GM21381 (cell line): ENCODE data around the gene TRPC1.
"Not testable (repeated sequence)": the region's sequence is repeated elsewhere in the genome, so short reads cannot be mapped to it uniquely, and the experiment has no call there.

Source experiments
- ATAC-seq: cut with Tn5 transposase; IDR thresholded peaks from one replicate; pipeline ENCODE4 v1.9.1; 2021; ENCODE audit warnings: mild to moderate bottlenecking, moderate library complexity; ENCODE audit not compliant: unreplicated experiment

TRPC1 gene

DNA sequence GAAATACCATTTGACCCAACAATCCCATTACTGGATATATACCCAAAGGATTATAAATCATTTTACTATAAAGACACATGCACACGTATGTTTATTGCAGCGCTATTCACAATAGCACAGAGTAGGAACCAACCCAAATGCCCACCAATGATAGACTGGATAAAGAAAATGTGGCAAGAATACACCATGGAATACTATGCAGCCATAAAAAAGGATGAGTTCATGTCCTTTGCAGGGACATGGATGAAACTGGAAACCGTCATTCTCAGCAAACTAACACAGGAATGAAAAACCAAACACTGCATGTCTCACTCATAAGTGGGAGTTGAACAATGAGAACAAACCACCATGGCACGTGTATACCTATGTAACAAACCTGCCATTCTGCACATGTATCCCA, 26.7 kb downstream of the TRPC1 start:
- not testable (repeated sequence) for ATAC-seq

DNA sequence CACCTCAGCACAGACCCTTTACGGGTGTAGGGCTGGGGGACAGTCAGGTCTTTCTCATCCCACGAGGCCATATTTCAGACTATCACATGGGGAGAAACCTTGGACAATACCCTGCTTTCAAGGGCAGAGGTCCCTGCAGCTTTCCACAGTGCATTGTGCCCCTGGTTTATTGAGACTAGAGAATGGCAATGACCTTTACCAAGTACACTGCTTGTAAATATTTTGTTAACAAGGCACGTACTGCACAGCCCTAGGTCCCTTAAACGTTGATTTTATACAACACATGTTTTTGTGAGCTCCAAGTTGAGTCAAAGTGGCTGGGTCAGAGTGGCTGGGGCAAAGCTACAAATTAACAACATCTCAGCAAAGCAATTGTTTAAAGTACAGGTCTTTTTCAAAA, 28.8 kb downstream of the TRPC1 start:
- not testable (repeated sequence) for ATAC-seq

DNA sequence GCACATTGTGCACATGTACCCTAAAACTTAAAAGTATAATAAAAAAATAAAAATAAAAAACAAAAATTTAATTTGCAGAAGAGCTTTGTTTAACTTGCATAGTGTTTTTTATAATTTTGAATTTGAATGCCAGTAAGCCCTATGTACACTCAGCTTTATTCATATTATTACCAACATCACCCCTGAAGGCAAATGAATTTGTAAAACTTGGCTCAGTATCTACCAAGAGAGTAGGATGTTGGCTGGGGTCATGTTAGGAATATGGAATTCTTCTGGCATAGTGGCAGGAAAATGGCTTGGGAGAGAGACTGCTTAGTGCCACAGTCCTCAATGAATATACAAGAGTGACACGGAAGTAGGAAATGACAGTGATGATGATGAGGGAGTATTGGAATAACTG, 30.7 kb downstream of the TRPC1 start:
- ATAC-seq, result no peak

DNA sequence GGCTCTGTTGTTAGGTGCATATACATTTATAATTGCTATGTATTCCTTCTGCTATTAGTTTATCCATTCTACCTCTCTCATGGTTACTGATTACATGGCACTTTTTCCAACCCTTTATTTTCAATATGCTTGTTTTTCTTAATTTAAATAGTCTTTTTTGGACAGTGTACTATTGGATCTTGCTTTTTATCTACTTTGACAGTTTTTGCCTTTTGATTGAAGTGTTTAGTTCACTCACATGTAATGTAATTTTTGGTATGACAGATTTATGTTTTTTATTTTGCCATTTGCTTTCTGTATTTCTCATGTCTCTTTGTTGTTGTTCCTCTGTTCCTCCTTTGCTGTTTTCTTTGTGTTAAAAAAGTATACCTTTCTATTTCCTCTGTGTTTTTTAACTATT, 44.5 kb downstream of the TRPC1 start:
- ATAC-seq, result no peak

DNA sequence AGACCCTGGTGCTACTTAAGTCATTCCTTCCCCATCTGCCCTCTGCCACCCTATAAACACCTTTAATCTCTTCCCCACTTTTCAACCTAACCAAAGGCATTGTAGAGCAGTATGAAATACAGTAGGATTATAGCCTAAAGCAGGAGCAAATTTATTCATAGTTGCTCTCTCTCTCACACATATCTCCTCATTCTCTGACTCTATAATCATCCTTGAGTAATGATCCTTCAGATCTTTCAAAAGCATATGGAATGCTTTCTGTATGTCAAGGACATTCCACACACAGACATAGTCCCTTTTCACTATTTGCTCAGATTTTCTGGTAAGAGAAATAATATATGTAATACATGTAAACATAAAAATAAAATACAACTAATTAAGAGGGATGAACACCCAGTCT, 54.1 kb downstream of the TRPC1 start:
- ATAC-seq, result no peak

DNA sequence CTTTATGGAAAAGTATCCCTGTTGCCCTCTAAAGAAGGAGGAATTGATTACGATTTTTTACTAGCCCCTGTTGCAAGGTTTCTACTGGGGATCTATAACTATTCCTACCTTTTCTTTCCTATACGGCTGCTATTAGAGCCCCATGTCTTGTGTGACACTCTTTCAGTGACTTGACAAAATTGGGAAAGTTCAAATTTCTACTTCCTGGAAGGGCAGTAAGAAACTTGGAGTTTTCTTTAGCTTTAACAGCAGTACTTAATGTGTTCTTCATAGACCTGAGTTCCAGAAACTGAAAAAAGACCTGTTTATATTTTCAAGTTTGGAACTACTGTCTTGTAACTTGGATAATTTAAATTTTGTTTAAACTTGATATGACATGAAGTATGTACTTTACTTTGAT, 54.7 kb downstream of the TRPC1 start:
- ATAC-seq, result no peak

DNA sequence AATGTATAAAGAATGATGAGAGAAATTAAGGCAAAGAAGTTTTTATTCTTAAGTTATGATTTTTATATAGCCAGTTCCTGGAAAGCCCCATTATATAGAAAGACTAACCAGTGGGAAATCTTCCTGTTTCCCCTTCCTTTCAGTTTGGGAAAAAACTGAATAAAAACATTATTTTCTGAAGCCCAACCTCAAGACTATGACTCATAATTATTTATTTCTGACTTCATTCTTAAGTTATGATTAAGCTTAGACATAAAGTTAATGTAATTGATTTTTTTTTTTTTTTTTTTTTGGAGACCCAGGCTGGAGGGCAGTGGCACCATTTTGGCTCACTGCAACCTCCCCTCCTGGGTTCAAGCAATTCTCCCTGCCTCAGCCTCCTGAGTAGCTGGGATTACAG, 55.8 kb downstream of the TRPC1 start:
- no peak for ATAC-seq

DNA sequence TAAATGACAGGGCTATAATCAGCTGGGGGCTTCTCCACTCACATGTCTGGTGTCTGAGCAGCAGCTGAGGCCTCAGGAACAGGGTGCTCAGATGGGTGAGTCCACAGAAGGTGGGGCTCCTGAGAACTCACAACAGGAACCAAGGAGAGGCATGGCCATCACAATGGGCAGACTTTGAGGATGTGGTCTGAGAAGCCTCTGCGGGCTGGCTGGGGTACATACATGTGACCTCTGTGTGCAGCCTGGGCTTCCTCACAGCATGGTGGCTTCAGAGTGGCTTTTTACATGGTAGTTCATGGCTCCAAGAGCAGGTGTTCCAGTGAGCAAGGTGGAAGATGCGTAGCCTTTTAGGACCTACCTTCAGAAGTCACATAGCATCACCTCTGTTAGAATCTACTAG, 58.8 kb downstream of the TRPC1 start:
- no peak for ATAC-seq

DNA sequence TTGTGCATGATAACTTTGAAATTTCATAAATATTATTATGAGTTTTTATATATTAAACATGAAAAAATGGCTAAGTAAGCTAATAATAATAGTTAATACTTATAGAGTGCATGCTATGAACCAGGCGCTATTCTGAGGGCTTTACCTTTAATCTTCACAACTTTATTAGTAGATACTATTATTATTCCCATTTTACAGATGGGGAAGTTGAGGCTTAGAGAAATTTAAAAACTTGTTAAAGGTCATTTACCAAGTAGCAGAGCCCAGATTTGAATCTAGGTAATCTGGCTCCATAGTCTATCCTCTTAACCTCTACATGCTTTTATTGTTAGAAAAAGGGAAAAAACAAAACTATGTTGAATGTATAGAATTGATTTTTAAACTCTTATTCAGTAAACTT, 60.4 kb downstream of the TRPC1 start:
- ATAC-seq, result no peak

DNA sequence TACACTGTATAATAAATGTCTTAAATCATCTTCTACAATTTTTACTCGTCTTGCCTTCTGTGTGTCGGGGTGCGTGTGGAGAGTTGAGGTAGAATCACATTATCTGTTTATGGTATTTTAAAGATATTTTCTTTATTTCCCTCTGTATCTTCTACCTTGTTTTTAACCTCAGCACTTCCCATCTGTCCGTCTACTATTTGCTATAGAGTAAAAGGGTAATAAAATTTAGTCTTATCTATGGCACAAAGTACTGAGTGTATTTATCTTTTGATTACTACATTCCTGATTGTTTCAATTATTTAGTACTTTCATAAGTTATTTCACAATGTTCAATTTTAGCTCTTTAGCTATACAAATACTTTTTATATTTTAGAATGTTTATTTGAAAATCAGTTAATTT, 62.2 kb downstream of the TRPC1 start:
- ATAC-seq, result no peak

DNA sequence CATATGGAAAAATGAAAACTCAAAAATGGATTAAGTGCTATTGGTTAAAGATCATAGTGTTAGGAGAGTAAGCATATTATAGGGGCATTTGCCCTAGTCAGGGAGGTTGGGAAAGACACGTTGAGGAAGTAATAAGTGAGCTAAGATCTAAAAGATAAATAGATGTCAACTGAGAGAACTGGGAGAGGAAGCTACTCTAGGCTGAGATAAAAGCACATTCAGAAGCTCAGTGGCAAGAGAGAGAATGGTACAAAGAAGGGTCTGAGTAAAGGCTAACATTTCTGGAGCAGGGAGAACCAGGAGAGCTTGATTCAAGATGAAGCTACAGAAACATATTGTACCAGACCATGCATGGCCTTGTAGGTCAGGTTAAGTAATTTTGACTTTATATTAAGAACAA, 63.9 kb downstream of the TRPC1 start:
- no peak for ATAC-seq

DNA sequence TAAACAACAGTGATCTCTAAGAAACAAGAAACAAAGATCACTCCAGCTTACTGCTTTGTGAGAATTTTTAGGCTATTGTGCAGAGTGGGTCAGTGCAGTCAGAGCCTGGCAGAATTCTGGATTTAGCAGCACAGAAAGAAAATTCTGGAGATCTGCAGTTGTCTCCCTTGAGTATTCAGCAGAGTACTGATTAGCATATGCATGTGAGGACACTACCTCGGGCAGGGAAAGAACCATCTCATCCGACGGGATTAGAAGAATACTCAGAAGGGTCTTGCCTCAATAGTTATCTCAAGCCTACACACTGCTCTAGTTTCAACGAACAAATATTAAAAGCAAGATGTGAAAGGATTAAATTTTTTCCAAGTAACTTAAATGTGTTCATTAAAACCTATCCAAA, 70.7 kb downstream of the TRPC1 start:
- no peak for ATAC-seq

DNA sequence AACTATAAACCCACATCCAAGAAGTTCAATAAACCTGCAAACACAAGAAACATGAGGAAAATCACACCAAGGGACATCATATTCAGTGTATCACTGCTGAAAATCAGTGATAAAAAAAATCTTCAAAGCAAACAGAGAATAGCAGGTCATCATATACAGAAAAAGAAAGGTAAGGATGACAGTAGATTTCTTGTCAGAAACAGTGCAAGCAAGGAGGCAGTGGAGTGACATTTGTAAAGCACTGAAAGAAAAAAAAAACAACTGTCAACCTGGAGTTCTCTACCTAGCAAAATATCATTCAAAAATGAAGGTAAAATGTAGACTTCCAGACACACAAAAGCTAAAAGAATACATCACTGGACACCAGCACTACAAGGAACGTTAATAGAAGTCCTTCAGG, 71.5 kb downstream of the TRPC1 start:
- no peak for ATAC-seq

DNA sequence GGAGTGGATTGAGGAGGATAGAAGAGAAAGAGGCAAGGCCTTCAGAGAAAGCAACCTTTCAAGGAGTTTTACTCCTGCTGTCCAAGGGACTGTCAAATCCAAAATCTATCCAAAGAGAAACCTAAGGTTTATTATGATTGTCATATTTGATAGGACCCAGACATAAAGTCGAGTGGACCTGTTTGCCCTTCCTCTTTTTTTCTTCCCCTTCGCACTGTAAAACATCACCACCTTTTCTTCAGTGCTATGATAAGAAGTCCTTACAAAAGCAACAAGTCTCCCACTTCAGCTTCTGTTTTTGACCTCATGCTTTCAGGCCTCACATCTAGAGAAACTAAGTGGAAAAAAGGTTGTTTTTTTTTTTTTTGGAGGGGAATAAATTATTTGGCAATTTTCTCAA, 73.0 kb downstream of the TRPC1 start:
- ATAC-seq, result no peak

DNA sequence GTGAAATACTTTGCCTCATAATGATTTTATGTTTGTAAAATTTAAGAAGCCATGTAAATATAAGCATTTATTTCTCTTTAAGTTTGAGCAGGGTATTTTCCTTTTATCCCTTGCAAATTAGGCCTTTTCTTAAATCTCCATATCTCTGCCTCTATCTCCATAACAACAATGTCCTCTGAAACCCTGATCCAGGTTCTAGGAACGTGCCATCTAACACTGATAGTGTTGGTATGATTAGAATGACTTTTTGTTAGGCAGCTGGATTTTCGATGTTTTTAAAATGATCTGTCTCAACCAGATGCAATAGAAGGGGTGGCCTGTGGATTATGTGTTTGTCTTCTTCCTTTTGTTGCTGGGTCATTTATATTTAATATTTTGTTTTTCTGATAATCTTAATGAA, 77.9 kb downstream of the TRPC1 start:
- no peak for ATAC-seq

DNA sequence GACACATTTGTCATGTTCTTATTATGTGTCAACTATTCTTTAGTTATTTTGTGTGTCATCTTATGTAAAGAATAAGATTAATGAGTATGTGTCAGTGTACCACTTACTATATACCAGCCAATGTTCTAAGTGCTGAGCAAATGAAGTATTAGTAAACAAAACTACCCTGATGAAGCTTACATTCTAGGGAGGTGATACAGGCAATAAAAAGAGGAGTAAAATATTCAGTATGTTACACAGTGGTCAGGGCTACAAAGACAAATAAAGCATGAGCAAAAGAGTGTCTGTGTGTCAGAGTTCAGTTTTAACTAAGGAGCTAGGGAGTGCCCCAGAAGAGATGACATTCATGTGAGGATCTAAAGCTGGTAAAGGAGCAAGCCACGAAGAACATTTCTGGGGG, 79.1 kb downstream of the TRPC1 start:
- no peak for ATAC-seq

DNA sequence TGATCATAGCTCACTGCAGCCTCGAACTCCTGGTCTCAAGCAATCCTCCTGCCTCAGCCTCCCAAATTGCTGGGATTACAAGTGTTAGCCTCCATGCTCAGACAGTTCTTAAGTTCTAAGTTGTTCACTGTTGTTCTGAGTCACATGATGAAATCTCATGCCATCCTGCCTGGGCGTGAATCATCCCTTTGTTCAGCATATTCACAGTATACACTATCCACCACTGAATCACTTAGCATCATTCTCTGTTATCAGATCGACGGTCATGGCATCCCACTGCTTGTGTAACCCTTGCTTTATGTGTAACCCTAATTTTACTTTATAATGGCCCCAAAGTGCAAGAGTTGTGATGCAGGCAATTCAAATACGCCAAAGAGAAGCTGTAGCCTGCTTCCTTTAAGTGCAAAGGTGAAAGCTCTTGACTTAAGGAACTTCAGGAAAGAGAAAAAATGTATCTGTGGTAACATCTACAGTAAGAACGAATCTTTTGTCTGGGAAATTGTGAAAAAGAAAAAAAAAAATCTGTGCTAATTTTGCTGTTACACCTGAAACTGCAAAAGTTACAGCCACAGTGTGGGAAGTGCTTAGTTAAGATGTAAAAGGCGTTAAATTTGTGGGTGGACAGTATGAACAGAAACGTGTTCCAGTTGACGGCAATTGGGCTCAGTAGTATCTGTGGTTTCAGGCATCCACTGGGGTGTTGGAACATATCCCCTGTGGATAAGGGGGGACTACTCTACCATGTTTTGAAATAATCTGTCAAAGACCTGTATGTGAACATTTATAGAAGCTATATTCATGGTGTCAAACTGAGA, 84.5 kb downstream of the TRPC1 start:
- ATAC-seq, result no peak

DNA sequence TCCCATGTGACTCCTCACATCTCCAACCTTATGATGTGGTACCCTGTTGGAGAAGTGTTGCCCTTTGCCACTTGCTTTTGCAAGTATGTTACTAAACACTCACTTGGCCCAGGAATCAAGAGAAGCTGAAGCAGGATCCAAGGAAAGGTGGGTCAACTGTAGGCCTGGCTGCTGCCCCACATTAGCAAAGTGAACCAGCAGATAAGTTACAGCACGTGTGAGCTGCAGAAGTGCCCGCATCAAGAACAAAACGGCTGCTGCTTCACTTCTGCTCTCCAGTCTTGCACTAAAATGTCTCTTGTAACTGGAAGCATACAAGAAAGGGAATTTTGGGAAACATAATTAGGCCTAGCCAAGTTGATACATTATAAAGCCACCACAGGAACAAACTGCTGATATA, 85.4 kb downstream of the TRPC1 start:
- ATAC-seq, result no peak

DNA sequence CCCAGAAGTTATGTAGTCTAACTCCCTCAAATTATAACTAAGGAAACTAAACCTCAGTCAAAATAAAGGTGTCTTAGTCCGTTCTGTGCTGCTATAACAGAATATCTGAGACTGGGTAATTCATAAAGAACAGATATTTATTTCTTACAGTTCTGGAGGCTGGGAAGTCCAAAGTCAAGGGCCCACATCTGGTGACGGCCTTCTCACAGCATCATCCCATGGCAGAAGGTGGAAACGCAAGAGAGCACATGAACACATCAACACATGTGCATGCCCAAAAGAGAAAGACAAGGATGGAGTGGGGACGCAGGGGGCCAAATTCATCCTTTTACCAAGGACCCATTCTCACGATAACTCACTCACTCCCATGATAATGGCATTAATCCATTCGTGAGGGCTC, 92.0 kb downstream of the TRPC1 start:
- ATAC-seq, result no peak

DNA sequence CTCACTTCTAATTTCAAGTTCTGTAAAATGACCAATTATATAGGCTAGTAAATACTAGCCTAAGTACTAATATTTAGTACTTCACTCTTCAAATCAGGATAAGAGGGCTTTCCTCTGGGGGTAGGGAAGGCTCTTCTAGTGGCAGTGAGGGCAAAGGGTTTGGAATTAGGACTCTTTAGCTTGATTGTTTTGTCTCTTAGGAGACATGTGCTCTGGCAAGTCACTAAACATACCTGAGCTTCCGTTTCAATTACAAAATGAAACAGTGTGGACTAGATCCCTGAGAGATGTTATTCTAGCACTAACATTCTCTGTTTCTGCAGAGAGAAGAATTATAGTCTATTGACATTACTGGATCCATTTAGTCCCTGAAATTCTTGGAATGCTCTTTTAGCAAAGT, 93.5 kb downstream of the TRPC1 start:
- ATAC-seq, result no peak

DNA sequence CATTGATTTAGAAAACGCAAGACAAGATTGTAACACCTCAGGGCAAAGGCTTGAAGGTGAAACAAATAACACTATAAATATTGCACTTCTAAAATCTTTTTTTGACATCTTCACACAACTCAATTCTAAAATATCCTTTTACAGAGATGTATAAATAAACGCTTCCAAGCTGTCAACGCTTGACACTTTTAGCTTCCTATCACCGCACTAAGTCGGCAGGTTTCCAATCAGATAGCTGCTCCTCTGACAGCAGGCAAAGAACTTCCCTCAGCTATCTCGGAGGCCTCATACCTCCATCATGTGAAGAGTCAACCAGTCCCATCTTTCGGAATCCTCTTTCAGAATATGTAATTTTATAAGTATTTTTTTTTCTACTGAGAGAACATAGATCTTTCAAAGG, 94.1 kb downstream of the TRPC1 start:
- no peak for ATAC-seq

DNA sequence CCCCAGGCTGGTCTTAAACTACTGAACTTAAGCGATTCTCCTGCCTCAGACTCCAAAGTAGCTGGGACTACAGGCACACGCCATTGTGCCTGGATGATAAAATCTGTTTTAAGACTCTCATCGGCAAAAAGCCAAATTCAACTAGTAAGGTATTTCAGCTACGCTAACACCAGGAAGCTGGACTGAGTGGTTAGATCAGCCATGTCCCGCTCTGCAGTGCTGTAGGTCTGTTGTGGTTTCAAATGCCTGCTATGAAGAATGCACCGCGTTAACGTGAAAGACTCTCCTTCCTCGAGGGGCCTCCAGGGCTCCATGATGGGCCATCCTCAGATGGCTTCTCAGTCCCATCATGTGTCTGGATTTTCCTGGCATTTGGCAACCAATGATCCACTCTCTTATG, 94.8 kb downstream of the TRPC1 start:
- no peak for ATAC-seq

DNA sequence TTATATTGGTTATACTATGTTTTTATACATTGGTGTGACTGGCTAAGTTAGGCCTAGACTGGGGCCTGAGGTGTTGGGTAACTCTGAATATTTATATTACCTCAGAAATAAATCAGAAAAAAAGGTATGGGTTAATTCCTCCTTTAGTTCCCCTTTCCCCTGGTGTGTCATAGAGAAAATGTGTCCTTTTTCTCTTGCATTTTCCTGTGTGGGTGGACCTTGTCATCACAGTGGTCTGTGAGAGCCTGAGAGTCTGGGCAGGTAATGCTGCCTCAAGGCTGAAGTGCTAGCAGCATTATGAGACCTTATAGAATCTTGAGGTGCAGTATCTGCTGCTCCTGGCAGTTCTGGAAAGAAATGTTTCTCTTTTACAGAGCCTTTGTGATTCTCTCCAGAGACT, 95.3 kb downstream of the TRPC1 start:
- no peak for ATAC-seq
